Osteoblast (primary cell): ENCODE data around the gene ADAMTS2. TPM values are rescaled to one million over a fixed set of nuclear protein-coding genes. Genes with fewer than 3 reads are reported as not detected.
A peak's percentile ranks its signal among the peaks of the same experiment; 100 is the strongest.

Experiments
- DNase-seq: peaks from one replicate; pipeline ENCODE4 v3.0.0; 2011; ENCODE audit warnings: low spot score, mixed read lengths; ENCODE audit not compliant: insufficient read length; ENCODE audit errors: missing footprints
- H2AFZ ChIP-seq: 2 replicates; pipeline ENCODE4 v1.6.0; 2011; ENCODE audit warnings: mild to moderate bottlenecking, low read length
- H3K27ac ChIP-seq: 2 replicates; pipeline ENCODE4 v1.5.1; 2011; ENCODE audit warnings: mild to moderate bottlenecking, low read depth, low read length, moderate library complexity
- H3K27me3 ChIP-seq: 2 replicates; pipeline ENCODE4 v1.6.0; 2012; ENCODE audit warnings: mild to moderate bottlenecking, control low read depth, inconsistent platforms, low read length, moderate library complexity; ENCODE audit not compliant: insufficient read depth
- H3K36me3 ChIP-seq: 2 replicates; pipeline ENCODE4 v1.5.1; 2011; ENCODE audit warnings: mild to moderate bottlenecking, low read length, control low read depth, moderate library complexity; ENCODE audit not compliant: insufficient read depth
- H3K4me1 ChIP-seq: 2 replicates; pipeline ENCODE4 v1.5.1; 2011; ENCODE audit warnings: mild to moderate bottlenecking, low read length, control low read depth, moderate library complexity; ENCODE audit not compliant: insufficient read depth
- H3K4me2 ChIP-seq: 2 replicates; pipeline ENCODE4 v1.6.0; 2011; ENCODE audit warnings: mild to moderate bottlenecking, low read length; ENCODE audit not compliant: insufficient read depth
- H3K4me3 ChIP-seq: fragments of 200-600 bp; sonication (generic); 3 replicates; pipeline ENCODE4 v1.5.1; 2012; ENCODE audit warnings: mild to moderate bottlenecking, low read length, inconsistent platforms; ENCODE audit not compliant: insufficient read depth
- H3K79me2 ChIP-seq: 2 replicates; pipeline ENCODE4 v1.6.0; 2012; ENCODE audit warnings: mild to moderate bottlenecking, low read length, control low read depth, inconsistent platforms; ENCODE audit not compliant: insufficient read depth
- H3K9me3 ChIP-seq: 2 replicates; pipeline ENCODE4 v1.5.1; 2011; ENCODE audit warnings: low read depth, low read length, control low read depth
- H4K20me1 ChIP-seq: 2 replicates; pipeline ENCODE4 v1.6.0; 2012; ENCODE audit warnings: mild to moderate bottlenecking, low read length, control low read depth; ENCODE audit not compliant: insufficient read depth
- CTCF ChIP-seq: IDR thresholded peaks from 2 replicates; pipeline ENCODE4 v1.5.1; 2011; ENCODE audit warnings: mild to moderate bottlenecking, low read depth, low read length, moderate library complexity; ENCODE audit errors: extremely low read depth
- total RNA-seq: library from RNA; depleted of rRNA; stranded (reverse); fragments of >200 nt; gene quantifications from 2 replicates; pipeline ENCODE4 v1.2.3, GENCODE V29; 2012

Gene ADAMTS2
- total RNA-seq, 1 donor: 144 TPM

GRCh38 chr5:179314606-179315355, 30.5 kb downstream of the ADAMTS2 start:
- Histone ChIP-seq H3K9me3 (no peaks in the 10 kb centered on the region), H2AFZ (no peak overlapping the region), H3K27ac (peak overlapping the region; percentile 86), H3K4me3 (no peak overlapping the region), H3K4me2 (peak overlapping the region; percentile 35), H4K20me1 (peaks cover 11% of the 10 kb centered on the region), H3K79me2 (peaks cover 94% of the 10 kb centered on the region), H3K27me3 (no peaks in the 10 kb centered on the region), H3K4me1 (peaks cover 25% of the 10 kb centered on the region), H3K36me3 (peaks cover 15% of the 10 kb centered on the region)
- no peak for TF ChIP-seq CTCF
- peak; percentile 42 for DNase-seq

DNA sequence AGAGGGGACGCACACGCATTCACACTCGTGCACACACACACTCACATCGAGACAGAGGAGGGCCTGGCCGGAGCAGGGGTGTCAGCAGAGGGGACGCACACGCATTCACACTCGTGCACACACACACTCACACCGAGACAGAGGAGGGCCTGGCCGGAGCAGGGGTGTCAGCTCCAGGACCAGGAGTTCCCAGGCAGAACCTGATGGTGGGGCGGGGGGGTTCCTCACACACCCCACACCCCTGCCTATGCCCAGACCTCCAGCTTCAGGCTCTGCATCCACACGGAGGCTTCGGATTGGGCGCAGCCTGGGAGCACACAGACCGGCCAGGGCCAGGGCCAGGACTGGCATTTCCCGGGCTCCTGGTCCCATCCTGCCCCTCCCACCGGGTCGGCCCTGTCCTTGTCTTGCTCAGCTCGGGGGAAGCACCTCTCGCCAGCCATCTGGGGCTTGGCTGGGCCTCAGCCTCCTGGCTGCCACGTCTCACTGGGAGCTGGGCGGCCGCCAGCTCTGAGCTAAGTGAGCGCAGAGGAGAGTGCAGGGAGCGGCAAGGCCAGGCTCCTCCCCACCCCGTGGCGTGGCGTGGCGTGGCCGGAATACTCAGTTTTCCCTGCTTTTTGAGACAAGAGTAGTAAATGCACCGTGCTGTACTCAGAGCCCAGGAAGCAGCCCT, 31.3 kb downstream of the ADAMTS2 start:
- H3K9me3 ChIP-seq: no peaks in the 10 kb centered on the region
- no peaks in the 10 kb centered on the region for H3K27me3 ChIP-seq
- H3K27ac ChIP-seq: peak overlapping the region; percentile 86
- H3K4me1 ChIP-seq: peaks cover 17% of the 10 kb centered on the region
- no peak overlapping the region for H3K4me3 ChIP-seq
- H3K4me2 ChIP-seq: peak overlapping the region; percentile 35
- peaks cover 7% of the 10 kb centered on the region for H4K20me1 ChIP-seq
- DNase-seq: peak; percentile 95
- H3K79me2 ChIP-seq: peaks cover 94% of the 10 kb centered on the region
- TF ChIP-seq CTCF: no peak
- peaks cover 15% of the 10 kb centered on the region for H3K36me3 ChIP-seq
- no peak overlapping the region for H2AFZ ChIP-seq

DNA sequence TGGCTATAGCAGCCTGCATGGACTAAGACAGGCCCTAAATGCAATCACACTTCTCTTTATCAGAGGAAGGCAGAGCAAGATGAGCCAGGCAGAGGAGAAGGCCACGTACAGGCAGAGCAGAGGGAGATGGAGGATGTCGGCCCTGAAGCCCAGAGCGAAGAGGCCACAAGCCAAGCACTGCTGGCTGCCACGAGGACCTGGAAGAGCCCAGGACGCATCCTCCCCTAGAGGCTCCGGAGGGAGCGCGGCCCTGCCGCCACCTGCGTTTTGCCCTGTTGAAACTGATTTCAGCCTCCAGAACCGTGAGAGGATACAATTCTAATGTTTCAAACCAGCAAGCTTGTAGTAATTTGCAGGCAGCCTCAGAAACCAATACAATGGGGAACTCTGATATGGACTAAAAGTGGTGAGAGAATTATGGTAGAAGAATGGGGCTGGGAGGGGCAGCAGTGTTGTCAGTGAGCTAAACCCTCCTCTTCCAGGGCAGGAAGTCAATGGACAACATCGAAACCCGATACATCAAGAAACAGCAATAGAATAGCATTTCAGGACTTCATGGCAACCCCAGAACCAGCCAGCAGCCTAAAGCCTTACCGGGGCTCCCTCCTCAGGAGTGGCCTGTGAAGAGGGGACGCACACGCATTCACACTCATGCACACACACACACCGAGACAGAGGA, 32.6 kb downstream of the ADAMTS2 start:
- Histone ChIP-seq H2AFZ (no peak overlapping the region), H3K4me2 (no peak overlapping the region), H3K36me3 (peaks cover 15% of the 10 kb centered on the region), H3K79me2 (peaks cover 94% of the 10 kb centered on the region), H3K4me1 (peaks cover 18% of the 10 kb centered on the region), H3K9me3 (no peaks in the 10 kb centered on the region), H3K27ac (peak overlapping the region; percentile 16), H4K20me1 (peaks cover 5% of the 10 kb centered on the region), H3K4me3 (no peak overlapping the region), H3K27me3 (no peaks in the 10 kb centered on the region)
- TF ChIP-seq CTCF: no peak
- DNase-seq: peak; percentile 59

DNA sequence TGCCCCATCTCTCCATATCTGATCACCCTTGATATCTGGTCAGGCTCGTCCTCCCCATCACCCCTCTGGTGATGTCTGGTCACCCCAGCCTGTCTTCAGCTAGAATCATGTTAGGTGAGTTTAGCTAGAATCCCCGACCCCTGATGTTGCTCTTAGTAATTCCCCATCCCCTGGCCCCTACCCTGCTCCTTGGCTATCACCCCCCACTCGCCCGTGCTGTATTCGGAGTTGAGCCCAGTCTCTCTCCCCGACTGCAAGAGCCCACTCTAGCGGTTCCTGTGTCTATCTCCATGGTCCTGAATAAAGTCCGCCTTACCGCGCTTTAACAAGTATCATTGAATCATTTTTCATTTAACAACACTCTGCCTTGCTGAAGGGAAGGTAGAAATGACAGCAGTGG, 33.7 kb downstream of the ADAMTS2 start:
- H3K4me2 ChIP-seq: no peak overlapping the region
- no peaks in the 10 kb centered on the region for H3K27me3 ChIP-seq
- TF ChIP-seq CTCF: no peak
- peaks cover 94% of the 10 kb centered on the region for H3K79me2 ChIP-seq
- no peak overlapping the region for H3K4me3 ChIP-seq
- H3K27ac ChIP-seq: no peak overlapping the region
- DNase-seq: peak; percentile 6
- no peaks in the 10 kb centered on the region for H3K9me3 ChIP-seq
- H3K4me1 ChIP-seq: peaks cover 28% of the 10 kb centered on the region
- H4K20me1 ChIP-seq: peaks cover 5% of the 10 kb centered on the region
- H3K36me3 ChIP-seq: peaks cover 10% of the 10 kb centered on the region
- no peak overlapping the region for H2AFZ ChIP-seq
